ENCODE data around the gene CEP250. TPM values are rescaled to one million over a fixed set of nuclear protein-coding genes. Genes with fewer than 3 reads are reported as not detected.

CEP250 gene
- total RNA-seq, 1 donor from 2014 or later: 21.8 TPM

GRCh38 chr20:35564905-35565304 is 109.5 kb downstream of the CEP250 start:
- no peak for DNase-seq

- no peak for DNase-seq
Measured at GRCh38 chr20:35568645-35569044, 113.2 kb downstream of the CEP250 start.

Small RNA genes lying within 50 kb of the gene (small RNA-seq; reads per million reads assigned to genes)
- gene MIR1289-1: not detected

Other genes with a start within 250 kb of the CEP250 start
- 76.1 TPM for gene MMP24, start 228.9 kb upstream of the CEP250 start, total RNA-seq
- gene MMP24OS, start 177.5 kb upstream of the CEP250 start, total RNA-seq: 1.9 TPM
- 58.3 TPM for gene EIF6, start 170.8 kb upstream of the CEP250 start, total RNA-seq
- not detected for gene FAM83C, start 163.2 kb upstream of the CEP250 start, total RNA-seq
- 28.5 TPM for gene UQCC1, start 43.6 kb upstream of the CEP250 start, total RNA-seq
- 0.62 TPM for gene GDF5, start 17.4 kb upstream of the CEP250 start, total RNA-seq
- not detected for gene C20orf173, start 74.1 kb downstream of the CEP250 start, total RNA-seq
- gene ERGIC3, start 86.5 kb downstream of the CEP250 start, total RNA-seq: 204 TPM
- 1.4 TPM for gene SPAG4, start 160.2 kb downstream of the CEP250 start, total RNA-seq
- 55.1 TPM for gene CPNE1, start 209.3 kb downstream of the CEP250 start, total RNA-seq
- gene RBM12, start 209.3 kb downstream of the CEP250 start, total RNA-seq: 108 TPM
- 40.6 TPM for gene NFS1, start 243.8 kb downstream of the CEP250 start, total RNA-seq
- gene ROMO1, start 243.8 kb downstream of the CEP250 start, total RNA-seq: 57.4 TPM

Data from occipital lobe (tissue), 3 donors.